ENCODE results near the gene TECPR2.

TECPR2 gene

GRCh38 chr14:102417001-102417431 is 54.3 kb downstream of the TECPR2 start:
- Histone ChIP-seq H3K18ac (ENCODE audit: low read length) (no peak overlapping the region), H3K27ac (ENCODE audit: low read depth, low read length) (no peak overlapping the region), H2AK5ac (ENCODE audit: low read length) (no peak overlapping the region), H3K4me2 (ENCODE audit: low read length) (no peak overlapping the region), H2BK12ac (ENCODE audit: low read length) (no peak overlapping the region), H3K79me2 (ENCODE audit: control insufficient read depth, insufficient read depth, low read length, poor library complexity) (no peaks in the 10 kb centered on the region), H3K9me3 (ENCODE audit: insufficient read depth, low read depth, low read length) (no peaks in the 10 kb centered on the region), H3K27me3 (ENCODE audit: insufficient read depth, low read length) (no peaks in the 10 kb centered on the region), H2BK5ac (ENCODE audit: low read depth, low read length, poor library complexity) (no peak overlapping the region), H3K36me3 (ENCODE audit: control insufficient read depth in 1 of 2, insufficient read depth in 2 of 2, low read length in 2 of 2) (peaks cover 6 to 20% of the 10 kb centered on the region in 2 experiments), H2BK120ac (ENCODE audit: insufficient read depth, low read length, poor library complexity) (no peak overlapping the region), H3K79me1 (ENCODE audit: low read length) (no peaks in the 10 kb centered on the region), H3K4ac (ENCODE audit: low read depth, low read length) (no peak overlapping the region), H3K4me3 (ENCODE audit: low read depth, low read length) (no peak overlapping the region), H3K23ac (ENCODE audit: low read length) (no peak overlapping the region), H4K12ac (ENCODE audit: low read depth, low read length) (no peak overlapping the region), H2AFZ (ENCODE audit: insufficient read depth, low read length, poor library complexity) (no peak overlapping the region), H3K4me1 (ENCODE audit: control insufficient read depth in 1 of 2, insufficient read depth in 2 of 2, low read length in 2 of 2) (no peaks in the 10 kb centered on the region), H4K8ac (ENCODE audit: low read depth, low read length) (no peak overlapping the region), H3K14ac (ENCODE audit: low read length) (no peak overlapping the region), H4K91ac (ENCODE audit: low read depth, low read length) (no peak overlapping the region), H3K9ac (ENCODE audit: low read length) (no peak overlapping the region)
- DNase-seq = no peak
- no CpG with 5 or more reads among the region's 9 CpGs for WGBS (ENCODE audit: extremely low coverage, insufficient coverage, insufficient read length)

- Histone ChIP-seq H3K36me3 (ENCODE audit: control insufficient read depth in 1 of 2, insufficient read depth in 2 of 2, low read length in 2 of 2) (peaks cover 4 to 20% of the 10 kb centered on the region in 2 experiments), H2BK5ac (ENCODE audit: low read depth, low read length, poor library complexity) (no peak overlapping the region), H3K18ac (ENCODE audit: low read length) (no peak overlapping the region), H3K27ac (ENCODE audit: low read depth, low read length) (no peak overlapping the region), H4K8ac (ENCODE audit: low read depth, low read length) (no peak overlapping the region), H3K4me3 (ENCODE audit: low read depth, low read length) (no peak overlapping the region), H4K91ac (ENCODE audit: low read depth, low read length) (no peak overlapping the region), H3K4me2 (ENCODE audit: low read length) (no peak overlapping the region), H2BK120ac (ENCODE audit: insufficient read depth, low read length, poor library complexity) (no peak overlapping the region), H3K4ac (ENCODE audit: low read depth, low read length) (no peak overlapping the region), H3K9me3 (ENCODE audit: insufficient read depth, low read depth, low read length) (no peaks in the 10 kb centered on the region), H3K4me1 (ENCODE audit: control insufficient read depth in 1 of 2, insufficient read depth in 2 of 2, low read length in 2 of 2) (no peaks in the 10 kb centered on the region), H3K27me3 (ENCODE audit: insufficient read depth, low read length) (no peaks in the 10 kb centered on the region), H2AFZ (ENCODE audit: insufficient read depth, low read length, poor library complexity) (no peak overlapping the region), H3K79me2 (ENCODE audit: control insufficient read depth, insufficient read depth, low read length, poor library complexity) (no peaks in the 10 kb centered on the region), H3K79me1 (ENCODE audit: low read length) (no peaks in the 10 kb centered on the region), H3K23ac (ENCODE audit: low read length) (no peak overlapping the region), H2AK5ac (ENCODE audit: low read length) (no peak overlapping the region), H2BK12ac (ENCODE audit: low read length) (no peak overlapping the region), H3K9ac (ENCODE audit: low read length) (no peak overlapping the region), H4K12ac (ENCODE audit: low read depth, low read length) (no peak overlapping the region), H3K14ac (ENCODE audit: low read length) (no peak overlapping the region)
- DNase-seq = no peak
- WGBS (ENCODE audit: extremely low coverage, insufficient coverage, insufficient read length) = no CpG with 5 or more reads among the region's 12 CpGs
Measured at GRCh38 chr14:102417646-102418045, 54.9 kb downstream of the TECPR2 start.

- Histone ChIP-seq H3K9me3 (ENCODE audit: insufficient read depth, low read depth, low read length) (no peaks in the 10 kb centered on the region), H4K91ac (ENCODE audit: low read depth, low read length) (no peak overlapping the region), H2AK5ac (ENCODE audit: low read length) (no peak overlapping the region), H2BK12ac (ENCODE audit: low read length) (no peak overlapping the region), H4K8ac (ENCODE audit: low read depth, low read length) (no peak overlapping the region), H3K23ac (ENCODE audit: low read length) (no peak overlapping the region), H2BK120ac (ENCODE audit: insufficient read depth, low read length, poor library complexity) (no peak overlapping the region), H3K4ac (ENCODE audit: low read depth, low read length) (no peak overlapping the region), H3K4me3 (ENCODE audit: low read depth, low read length) (no peak overlapping the region), H3K36me3 (ENCODE audit: control insufficient read depth in 1 of 2, insufficient read depth in 2 of 2, low read length in 2 of 2) (peaks cover 4 to 20% of the 10 kb centered on the region in 2 experiments), H2AFZ (ENCODE audit: insufficient read depth, low read length, poor library complexity) (no peak overlapping the region), H3K4me1 (ENCODE audit: control insufficient read depth in 1 of 2, insufficient read depth in 2 of 2, low read length in 2 of 2) (no peaks in the 10 kb centered on the region), H3K14ac (ENCODE audit: low read length) (no peak overlapping the region), H3K27me3 (ENCODE audit: insufficient read depth, low read length) (no peaks in the 10 kb centered on the region), H3K27ac (ENCODE audit: low read depth, low read length) (no peak overlapping the region), H3K79me2 (ENCODE audit: control insufficient read depth, insufficient read depth, low read length, poor library complexity) (no peaks in the 10 kb centered on the region), H3K18ac (ENCODE audit: low read length) (no peak overlapping the region), H3K9ac (ENCODE audit: low read length) (no peak overlapping the region), H2BK5ac (ENCODE audit: low read depth, low read length, poor library complexity) (no peak overlapping the region), H3K79me1 (ENCODE audit: low read length) (no peaks in the 10 kb centered on the region), H4K12ac (ENCODE audit: low read depth, low read length) (peak overlapping the region; percentile 40), H3K4me2 (ENCODE audit: low read length) (no peak overlapping the region)
- WGBS (ENCODE audit: extremely low coverage, insufficient coverage, insufficient read length) = no CpG with 5 or more reads among the region's 14 CpGs
- DNase-seq = no peak
Measured at GRCh38 chr14:102418169-102418852, 55.6 kb downstream of the TECPR2 start.

- H3K4me3 ChIP-seq (ENCODE audit: low read depth, low read length) = no peak overlapping the region
- H4K8ac ChIP-seq (ENCODE audit: low read depth, low read length) = no peak overlapping the region
- H2BK5ac ChIP-seq (ENCODE audit: low read depth, low read length, poor library complexity) = no peak overlapping the region
- H3K23ac ChIP-seq (ENCODE audit: low read length) = no peak overlapping the region
- H3K36me3 ChIP-seq (ENCODE audit: control insufficient read depth in 1 of 2, insufficient read depth in 2 of 2, low read length in 2 of 2) = peaks cover 4 to 20% of the 10 kb centered on the region in 2 experiments
- H2AK5ac ChIP-seq (ENCODE audit: low read length) = no peak overlapping the region
- H3K4me1 ChIP-seq (ENCODE audit: control insufficient read depth in 1 of 2, insufficient read depth in 2 of 2, low read length in 2 of 2) = no peaks in the 10 kb centered on the region
- no peak overlapping the region for H2BK12ac ChIP-seq (ENCODE audit: low read length)
- no peak for DNase-seq
- no peak overlapping the region for H3K18ac ChIP-seq (ENCODE audit: low read length)
- H2BK120ac ChIP-seq (ENCODE audit: insufficient read depth, low read length, poor library complexity) = no peak overlapping the region
- H3K27me3 ChIP-seq (ENCODE audit: insufficient read depth, low read length) = no peaks in the 10 kb centered on the region
- H3K4me2 ChIP-seq (ENCODE audit: low read length) = no peak overlapping the region
- H3K27ac ChIP-seq (ENCODE audit: low read depth, low read length) = no peak overlapping the region
- H3K79me1 ChIP-seq (ENCODE audit: low read length) = no peaks in the 10 kb centered on the region
- H3K14ac ChIP-seq (ENCODE audit: low read length) = no peak overlapping the region
- H4K12ac ChIP-seq (ENCODE audit: low read depth, low read length) = no peak overlapping the region
- no peak overlapping the region for H4K91ac ChIP-seq (ENCODE audit: low read depth, low read length)
- WGBS (ENCODE audit: extremely low coverage, insufficient coverage, insufficient read length) = no CpG with 5 or more reads among the region's 14 CpGs
- H3K79me2 ChIP-seq (ENCODE audit: control insufficient read depth, insufficient read depth, low read length, poor library complexity) = no peaks in the 10 kb centered on the region
- no peak overlapping the region for H3K4ac ChIP-seq (ENCODE audit: low read depth, low read length)
- no peak overlapping the region for H3K9ac ChIP-seq (ENCODE audit: low read length)
- no peaks in the 10 kb centered on the region for H3K9me3 ChIP-seq (ENCODE audit: insufficient read depth, low read depth, low read length)
- H2AFZ ChIP-seq (ENCODE audit: insufficient read depth, low read length, poor library complexity) = no peak overlapping the region
Measured at GRCh38 chr14:102418853-102419240, 56.1 kb downstream of the TECPR2 start.
